Measurements from ENCODE around the gene UQCRQ. TPM values are rescaled to one million over a fixed set of nuclear protein-coding genes. Genes with fewer than 3 reads are reported as not detected.

The UQCRQ gene
- total and polyA plus RNA-seq, 2 experiments from 2014 or later, result 104 to 1,308 TPM

DNA sequence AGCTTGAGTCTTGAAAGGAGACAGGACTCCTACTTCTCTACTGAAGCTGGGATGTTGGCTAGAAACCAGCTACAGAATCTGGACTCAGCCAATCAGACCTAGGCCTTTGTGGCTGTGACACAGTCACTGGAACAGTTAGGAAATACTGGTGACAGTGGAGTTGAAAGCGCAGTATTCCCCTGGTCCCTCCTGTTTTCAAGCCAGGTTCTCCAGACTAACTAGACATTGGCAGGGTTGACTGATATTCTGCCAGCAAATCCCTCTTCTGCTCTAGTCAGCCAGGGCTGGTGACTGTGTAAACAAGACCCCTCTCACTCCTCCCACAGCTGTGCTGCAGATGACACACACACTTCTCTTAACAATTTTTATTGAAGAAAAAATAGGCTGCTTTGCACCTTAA is 44.7 kb upstream of the UQCRQ start:
- no peak overlapping the region for H2AFZ ChIP-seq
- no peak overlapping the region for H3K4me3 ChIP-seq
- no peak overlapping the region for H3K27ac Mint-ChIP-seq
- DNase-seq (ENCODE audit: low spot score) (no peak), ATAC-seq (no peak)
- no peak overlapping the region for H3K27ac ChIP-seq (ENCODE audit: low read depth)
- H3K9me2 ChIP-seq (ENCODE audit: insufficient read depth), result no peaks in the 10 kb centered on the region
- peaks cover 3% of the 10 kb centered on the region; the same call in 2 of the 3 replicates for H3K36me3 Mint-ChIP-seq (ENCODE audit: low read depth)
- no peak overlapping the region for H3K4me3 Mint-ChIP-seq
- H3K9me3 Mint-ChIP-seq, result no peaks in the 10 kb centered on the region
- H3K4me1 ChIP-seq (ENCODE audit: insufficient read depth), result peaks cover 19% of the 10 kb centered on the region
- peaks cover 28% of the 10 kb centered on the region for H3K27me3 Mint-ChIP-seq (ENCODE audit: insufficient read depth, low read depth, poor library complexity)
- no peaks in the 10 kb centered on the region for H3K79me2 ChIP-seq (replicated peaks; ENCODE audit: insufficient read depth)
- peaks cover 69% of the 10 kb centered on the region for H3K27me3 ChIP-seq (ENCODE audit: insufficient read depth)
- no peaks in the 10 kb centered on the region for H3K36me3 ChIP-seq (ENCODE audit: insufficient read depth)
- no peak overlapping the region for H3K4me2 ChIP-seq
- H4K20me1 ChIP-seq (replicated peaks; ENCODE audit: insufficient read depth), result no peaks in the 10 kb centered on the region; the same call in 1 of the 2 replicates
- peaks cover 20% of the 10 kb centered on the region for H3F3A ChIP-seq (replicated peaks; ENCODE audit: low read depth)
- H3K4me1 Mint-ChIP-seq, result peaks cover 16% of the 10 kb centered on the region
- TF ChIP-seq JUNB (IDR thresholded peaks at IDR 0.05; ENCODE audit: unreplicated experiment), result no peak
- TF ChIP-seq STAT1 (IDR thresholded peaks at IDR 0.05; ENCODE audit: unreplicated experiment), result no peak
- no peak for TF ChIP-seq CREB1 (CRISPR knock-in tag; IDR thresholded peaks at IDR 0.05; ENCODE audit: low read depth)
- TF ChIP-seq EZH2phosphoT487 (IDR thresholded peaks at IDR 0.05; ENCODE audit: unreplicated experiment), result no peak
- TF ChIP-seq EZH2 (IDR thresholded peaks at IDR 0.05; ENCODE audit: low read depth, unreplicated experiment), result no peak
- TF ChIP-seq, protein P1, sequence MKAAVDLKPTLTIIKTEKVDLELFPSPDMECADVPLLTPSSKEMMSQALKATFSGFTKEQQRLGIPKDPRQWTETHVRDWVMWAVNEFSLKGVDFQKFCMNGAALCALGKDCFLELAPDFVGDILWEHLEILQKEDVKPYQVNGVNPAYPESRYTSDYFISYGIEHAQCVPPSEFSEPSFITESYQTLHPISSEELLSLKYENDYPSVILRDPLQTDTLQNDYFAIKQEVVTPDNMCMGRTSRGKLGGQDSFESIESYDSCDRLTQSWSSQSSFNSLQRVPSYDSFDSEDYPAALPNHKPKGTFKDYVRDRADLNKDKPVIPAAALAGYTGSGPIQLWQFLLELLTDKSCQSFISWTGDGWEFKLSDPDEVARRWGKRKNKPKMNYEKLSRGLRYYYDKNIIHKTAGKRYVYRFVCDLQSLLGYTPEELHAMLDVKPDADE (IDR thresholded peaks at IDR 0.05), result no peak
- TF ChIP-seq, protein P2, sequence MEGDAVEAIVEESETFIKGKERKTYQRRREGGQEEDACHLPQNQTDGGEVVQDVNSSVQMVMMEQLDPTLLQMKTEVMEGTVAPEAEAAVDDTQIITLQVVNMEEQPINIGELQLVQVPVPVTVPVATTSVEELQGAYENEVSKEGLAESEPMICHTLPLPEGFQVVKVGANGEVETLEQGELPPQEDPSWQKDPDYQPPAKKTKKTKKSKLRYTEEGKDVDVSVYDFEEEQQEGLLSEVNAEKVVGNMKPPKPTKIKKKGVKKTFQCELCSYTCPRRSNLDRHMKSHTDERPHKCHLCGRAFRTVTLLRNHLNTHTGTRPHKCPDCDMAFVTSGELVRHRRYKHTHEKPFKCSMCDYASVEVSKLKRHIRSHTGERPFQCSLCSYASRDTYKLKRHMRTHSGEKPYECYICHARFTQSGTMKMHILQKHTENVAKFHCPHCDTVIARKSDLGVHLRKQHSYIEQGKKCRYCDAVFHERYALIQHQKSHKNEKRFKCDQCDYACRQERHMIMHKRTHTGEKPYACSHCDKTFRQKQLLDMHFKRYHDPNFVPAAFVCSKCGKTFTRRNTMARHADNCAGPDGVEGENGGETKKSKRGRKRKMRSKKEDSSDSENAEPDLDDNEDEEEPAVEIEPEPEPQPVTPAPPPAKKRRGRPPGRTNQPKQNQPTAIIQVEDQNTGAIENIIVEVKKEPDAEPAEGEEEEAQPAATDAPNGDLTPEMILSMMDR (conservative IDR thresholded peaks at IDR 0.05; ENCODE audit: low read depth in 2 of 2), result no peak
- TF ChIP-seq, protein P3, sequence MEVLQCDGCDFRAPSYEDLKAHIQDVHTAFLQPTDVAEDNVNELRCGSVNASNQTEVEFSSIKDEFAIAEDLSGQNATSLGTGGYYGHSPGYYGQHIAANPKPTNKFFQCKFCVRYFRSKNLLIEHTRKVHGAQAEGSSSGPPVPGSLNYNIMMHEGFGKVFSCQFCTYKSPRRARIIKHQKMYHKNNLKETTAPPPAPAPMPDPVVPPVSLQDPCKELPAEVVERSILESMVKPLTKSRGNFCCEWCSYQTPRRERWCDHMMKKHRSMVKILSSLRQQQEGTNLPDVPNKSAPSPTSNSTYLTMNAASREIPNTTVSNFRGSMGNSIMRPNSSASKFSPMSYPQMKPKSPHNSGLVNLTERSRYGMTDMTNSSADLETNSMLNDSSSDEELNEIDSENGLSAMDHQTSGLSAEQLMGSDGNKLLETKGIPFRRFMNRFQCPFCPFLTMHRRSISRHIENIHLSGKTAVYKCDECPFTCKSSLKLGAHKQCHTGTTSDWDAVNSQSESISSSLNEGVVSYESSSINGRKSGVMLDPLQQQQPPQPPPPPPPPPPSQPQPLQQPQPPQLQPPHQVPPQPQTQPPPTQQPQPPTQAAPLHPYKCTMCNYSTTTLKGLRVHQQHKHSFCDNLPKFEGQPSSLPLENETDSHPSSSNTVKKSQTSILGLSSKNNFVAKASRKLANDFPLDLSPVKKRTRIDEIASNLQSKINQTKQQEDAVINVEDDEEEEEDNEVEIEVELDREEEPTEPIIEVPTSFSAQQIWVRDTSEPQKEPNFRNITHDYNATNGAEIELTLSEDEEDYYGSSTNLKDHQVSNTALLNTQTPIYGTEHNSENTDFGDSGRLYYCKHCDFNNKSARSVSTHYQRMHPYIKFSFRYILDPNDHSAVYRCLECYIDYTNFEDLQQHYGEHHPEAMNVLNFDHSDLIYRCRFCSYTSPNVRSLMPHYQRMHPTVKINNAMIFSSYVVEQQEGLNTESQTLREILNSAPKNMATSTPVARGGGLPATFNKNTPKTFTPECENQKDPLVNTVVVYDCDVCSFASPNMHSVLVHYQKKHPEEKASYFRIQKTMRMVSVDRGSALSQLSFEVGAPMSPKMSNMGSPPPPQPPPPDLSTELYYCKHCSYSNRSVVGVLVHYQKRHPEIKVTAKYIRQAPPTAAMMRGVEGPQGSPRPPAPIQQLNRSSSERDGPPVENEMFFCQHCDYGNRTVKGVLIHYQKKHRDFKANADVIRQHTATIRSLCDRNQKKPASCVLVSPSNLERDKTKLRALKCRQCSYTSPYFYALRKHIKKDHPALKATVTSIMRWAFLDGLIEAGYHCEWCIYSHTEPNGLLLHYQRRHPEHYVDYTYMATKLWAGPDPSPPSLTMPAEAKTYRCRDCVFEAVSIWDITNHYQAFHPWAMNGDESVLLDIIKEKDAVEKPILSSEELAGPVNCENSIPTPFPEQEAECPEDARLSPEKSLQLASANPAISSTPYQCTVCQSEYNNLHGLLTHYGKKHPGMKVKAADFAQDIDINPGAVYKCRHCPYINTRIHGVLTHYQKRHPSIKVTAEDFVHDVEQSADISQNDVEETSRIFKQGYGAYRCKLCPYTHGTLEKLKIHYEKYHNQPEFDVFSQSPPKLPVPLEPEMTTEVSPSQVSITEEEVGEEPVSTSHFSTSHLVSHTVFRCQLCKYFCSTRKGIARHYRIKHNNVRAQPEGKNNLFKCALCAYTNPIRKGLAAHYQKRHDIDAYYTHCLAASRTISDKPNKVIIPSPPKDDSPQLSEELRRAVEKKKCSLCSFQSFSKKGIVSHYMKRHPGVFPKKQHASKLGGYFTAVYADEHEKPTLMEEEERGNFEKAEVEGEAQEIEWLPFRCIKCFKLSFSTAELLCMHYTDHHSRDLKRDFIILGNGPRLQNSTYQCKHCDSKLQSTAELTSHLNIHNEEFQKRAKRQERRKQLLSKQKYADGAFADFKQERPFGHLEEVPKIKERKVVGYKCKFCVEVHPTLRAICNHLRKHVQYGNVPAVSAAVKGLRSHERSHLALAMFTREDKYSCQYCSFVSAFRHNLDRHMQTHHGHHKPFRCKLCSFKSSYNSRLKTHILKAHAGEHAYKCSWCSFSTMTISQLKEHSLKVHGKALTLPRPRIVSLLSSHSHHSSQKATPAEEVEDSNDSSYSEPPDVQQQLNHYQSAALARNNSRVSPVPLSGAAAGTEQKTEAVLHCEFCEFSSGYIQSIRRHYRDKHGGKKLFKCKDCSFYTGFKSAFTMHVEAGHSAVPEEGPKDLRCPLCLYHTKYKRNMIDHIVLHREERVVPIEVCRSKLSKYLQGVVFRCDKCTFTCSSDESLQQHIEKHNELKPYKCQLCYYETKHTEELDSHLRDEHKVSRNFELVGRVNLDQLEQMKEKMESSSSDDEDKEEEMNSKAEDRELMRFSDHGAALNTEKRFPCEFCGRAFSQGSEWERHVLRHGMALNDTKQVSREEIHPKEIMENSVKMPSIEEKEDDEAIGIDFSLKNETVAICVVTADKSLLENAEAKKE (CRISPR knock-in tag; IDR thresholded peaks at IDR 0.05), result no peak
- TF ChIP-seq ZNF114 (CRISPR knock-in tag; IDR thresholded peaks at IDR 0.05), result no peak
- TF ChIP-seq, protein P4, sequence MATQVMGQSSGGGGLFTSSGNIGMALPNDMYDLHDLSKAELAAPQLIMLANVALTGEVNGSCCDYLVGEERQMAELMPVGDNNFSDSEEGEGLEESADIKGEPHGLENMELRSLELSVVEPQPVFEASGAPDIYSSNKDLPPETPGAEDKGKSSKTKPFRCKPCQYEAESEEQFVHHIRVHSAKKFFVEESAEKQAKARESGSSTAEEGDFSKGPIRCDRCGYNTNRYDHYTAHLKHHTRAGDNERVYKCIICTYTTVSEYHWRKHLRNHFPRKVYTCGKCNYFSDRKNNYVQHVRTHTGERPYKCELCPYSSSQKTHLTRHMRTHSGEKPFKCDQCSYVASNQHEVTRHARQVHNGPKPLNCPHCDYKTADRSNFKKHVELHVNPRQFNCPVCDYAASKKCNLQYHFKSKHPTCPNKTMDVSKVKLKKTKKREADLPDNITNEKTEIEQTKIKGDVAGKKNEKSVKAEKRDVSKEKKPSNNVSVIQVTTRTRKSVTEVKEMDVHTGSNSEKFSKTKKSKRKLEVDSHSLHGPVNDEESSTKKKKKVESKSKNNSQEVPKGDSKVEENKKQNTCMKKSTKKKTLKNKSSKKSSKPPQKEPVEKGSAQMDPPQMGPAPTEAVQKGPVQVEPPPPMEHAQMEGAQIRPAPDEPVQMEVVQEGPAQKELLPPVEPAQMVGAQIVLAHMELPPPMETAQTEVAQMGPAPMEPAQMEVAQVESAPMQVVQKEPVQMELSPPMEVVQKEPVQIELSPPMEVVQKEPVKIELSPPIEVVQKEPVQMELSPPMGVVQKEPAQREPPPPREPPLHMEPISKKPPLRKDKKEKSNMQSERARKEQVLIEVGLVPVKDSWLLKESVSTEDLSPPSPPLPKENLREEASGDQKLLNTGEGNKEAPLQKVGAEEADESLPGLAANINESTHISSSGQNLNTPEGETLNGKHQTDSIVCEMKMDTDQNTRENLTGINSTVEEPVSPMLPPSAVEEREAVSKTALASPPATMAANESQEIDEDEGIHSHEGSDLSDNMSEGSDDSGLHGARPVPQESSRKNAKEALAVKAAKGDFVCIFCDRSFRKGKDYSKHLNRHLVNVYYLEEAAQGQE (IDR thresholded peaks at IDR 0.05; ENCODE audit: unreplicated experiment), result no peak
- no peak for TF ChIP-seq NANOG (IDR thresholded peaks at IDR 0.05; ENCODE audit: borderline replicate concordance)
- TF ChIP-seq ZNF331 (CRISPR knock-in tag; IDR thresholded peaks at IDR 0.05; ENCODE audit: low read depth), result no peak
- TF ChIP-seq POLR2AphosphoS5 (IDR thresholded peaks at IDR 0.05; ENCODE audit: low read depth), result no peak

Measured in GM23338 (cell line).